Endothelial cell of umbilical vein (primary cell): ENCODE results near the gene ADAMTSL2. TPM values are rescaled to one million over a fixed set of nuclear protein-coding genes. Genes with fewer than 3 reads are reported as not detected.

Experiments used
- BruUV-seq: library from RNA; stranded (reverse); fragments of 400-500 nt; replicated peaks from 2 replicates; lab custom pipeline; 2021; lab: Mats Ljungman, UMichigan
- CTCF ChIA-PET: fragments of 300-600, 350-600 bp; sonication (Branson Sonifier 250); formaldehyde crosslinking; loops from one replicate; lab custom pipeline; 2021; ENCODE audit warnings: antibody characterized with exemption, inconsistent platforms; lab: Charles Lee
- POLR2A ChIA-PET: fragments of 300-600, 350-600 bp; sonication (Branson Sonifier 250); formaldehyde crosslinking; loops from one replicate; lab custom pipeline; 2021; ENCODE audit warnings: antibody characterized with exemption, inconsistent platforms; lab: Charles Lee
- DNase-seq: peaks from one replicate; pipeline ENCODE4 v3.0.0-alpha.2; 2011; ENCODE audit warnings: low read depth, low spot score
- FAIRE-seq: peaks from 2 replicates; lab custom pipeline; 2011; peaks lifted over from hg19 to GRCh38; lab: Jason Lieb, UNC
- H2AFZ ChIP-seq: 2 replicates; pipeline ENCODE4 v1.6.0; 2012; ENCODE audit warnings: low read depth, low read length, control low read depth, inconsistent platforms
- H3K27ac ChIP-seq: 2 replicates; pipeline ENCODE4 v1.5.1; 2011; ENCODE audit warnings: low read depth, mild to moderate bottlenecking, control low read depth, low read length, moderate library complexity; ENCODE audit not compliant: insufficient read depth
- H3K27me3 ChIP-seq, 2 experiments: 2 replicates each; pipeline versions ENCODE4 v1.6.0 to v1.6.1; 2011; ENCODE audit warnings: low read length in 2 of 2, mixed read lengths in 1 of 2; ENCODE audit not compliant: control insufficient read depth in 2 of 2, insufficient read depth in 2 of 2
- H3K36me3 ChIP-seq, 2 experiments: 2 replicates in 1 of 2; 3 replicates in 1 of 2; pipeline ENCODE4 v1.5.1; 2011; ENCODE audit warnings: low read length in 2 of 2, mild to moderate bottlenecking in 1 of 2, moderate library complexity in 1 of 2; ENCODE audit not compliant: control insufficient read depth in 2 of 2, insufficient read depth in 2 of 2; ENCODE audit errors: extremely low read depth in 1 of 2
- H3K4me1 ChIP-seq: 3 replicates; pipeline ENCODE4 v1.5.1; 2011; ENCODE audit warnings: mild to moderate bottlenecking, low read length; ENCODE audit not compliant: control insufficient read depth, insufficient read depth; ENCODE audit errors: extremely low read depth
- H3K4me2 ChIP-seq: 2 replicates; pipeline ENCODE4 v1.6.1; 2011; ENCODE audit warnings: low read length, control low read depth, mixed read lengths; ENCODE audit not compliant: insufficient read depth
- H3K4me3 ChIP-seq, 3 experiments: fragments of 200-600 bp in 1 of 3; sonication (generic), shearing (Covaris generic) in 1 of 3; replicated peaks in 1 of 3; 2 replicates each; pipeline ENCODE4 v1.5.1; 2011 to 2016; ENCODE audit warnings: control low read depth in 3 of 3, low read length in 3 of 3, mild to moderate bottlenecking in 2 of 3, inconsistent platforms in 1 of 3, low read depth in 1 of 3, moderate library complexity in 1 of 3; ENCODE audit not compliant: insufficient read depth in 1 of 3
- H3K79me2 ChIP-seq: 2 replicates; pipeline ENCODE4 v1.6.0; 2012; ENCODE audit warnings: low read length, inconsistent platforms; ENCODE audit not compliant: control insufficient read depth, insufficient read depth
- H3K9ac ChIP-seq: replicated peaks from 2 replicates; pipeline ENCODE3; 2011; ENCODE audit warnings: low read length, control low read depth; ENCODE audit not compliant: insufficient read depth; ENCODE audit errors: extremely low read depth
- H3K9me1 ChIP-seq: replicated peaks from 3 replicates; pipeline ENCODE4 v1.6.0; 2011; ENCODE audit warnings: mild to moderate bottlenecking, low read length; ENCODE audit not compliant: control insufficient read depth, insufficient read depth; ENCODE audit errors: extremely low read depth
- H3K9me3 ChIP-seq: replicated peaks from 2 replicates; pipeline ENCODE4 v1.5.1; 2012; ENCODE audit warnings: low read length, inconsistent platforms; ENCODE audit not compliant: control insufficient read depth, insufficient read depth
- H4K20me1 ChIP-seq: replicated peaks from 2 replicates; pipeline ENCODE3; 2011; ENCODE audit warnings: mild to moderate bottlenecking, low read length; ENCODE audit not compliant: control insufficient read depth, insufficient read depth; ENCODE audit errors: extremely low read depth
- CTCF ChIP-seq, 2 donors: IDR thresholded peaks; 1 replicate in 1 of 2; 2 replicates in 1 of 2; pipeline ENCODE4 v1.5.1; 2011; ENCODE audit warnings: low read length in 2 of 2, mild to moderate bottlenecking in 2 of 2, moderate library complexity in 2 of 2, control low read depth in 1 of 2, inconsistent platforms in 1 of 2, low read depth in 1 of 2; ENCODE audit not compliant: insufficient read depth in 1 of 2; ENCODE audit errors: extremely low read depth in 1 of 2
- EZH2 ChIP-seq: IDR thresholded peaks from 2 replicates; pipeline ENCODE4 v1.6.1; 2012; ENCODE audit warnings: borderline replicate concordance, low read depth, mild to moderate bottlenecking, moderate library complexity, low read length, inconsistent platforms; ENCODE audit not compliant: severe bottlenecking
- FOS ChIP-seq: IDR thresholded peaks from 2 replicates; pipeline ENCODE4 v1.6.1; 2011; ENCODE audit warnings: mild to moderate bottlenecking, low read length, moderate library complexity, borderline replicate concordance; ENCODE audit not compliant: insufficient read depth
- GATA2 ChIP-seq: IDR thresholded peaks from 2 replicates; pipeline ENCODE4 v1.7.0; 2011; ENCODE audit warnings: low read depth, mild to moderate bottlenecking, moderate library complexity, mixed read lengths, low read length; ENCODE audit not compliant: insufficient read length, insufficient read depth
- JUN ChIP-seq: IDR thresholded peaks from 2 replicates; pipeline ENCODE4 v1.6.1; 2011; ENCODE audit warnings: borderline replicate concordance, low read depth; ENCODE audit not compliant: insufficient read length, insufficient read depth
- MYC ChIP-seq: IDR thresholded peaks from one replicate; pipeline ENCODE4 v1.6.1; 2011; ENCODE audit warnings: mild to moderate bottlenecking, low read depth, low read length
- POLR2A ChIP-seq: IDR thresholded peaks from 2 replicates; pipeline ENCODE4 v1.6.1; 2012; ENCODE audit warnings: low read depth, mild to moderate bottlenecking, control low read depth, low read length
- POLR2AphosphoS5 ChIP-seq: IDR thresholded peaks from 2 replicates; pipeline ENCODE4 v1.6.1; 2012; ENCODE audit warnings: low read depth, mild to moderate bottlenecking, control low read depth, low read length, moderate library complexity; ENCODE audit not compliant: insufficient read depth
- dilution Hi-C: fragments of 300-500 bp; cut with MboI; formaldehyde crosslinking; loops from one replicate; pipeline ENCODE4 v1.15.0; 2019; ENCODE audit warnings: low sequenced_read_pairs; ENCODE audit not compliant: extremely low pct_ligation_motif_present
- intact Hi-C: fragments of 100-400 bp; cut with micrococcal nuclease; formaldehyde crosslinking; loops from one replicate; pipeline ENCODE4 v1.10.0; 2022
- polyA plus RNA-seq, 4 experiments: library from polyadenylated mRNA; depleted of rRNA in 3 of 4; stranded (reverse) in 3 of 4; unstranded in 1 of 4; fragments of >200 nt; gene quantifications; 2 replicates each; pipeline versions ENCODE4 v1.2.1 to v1.2.3, GENCODE V29; 2011 to 2012; ENCODE audit warnings: missing spikeins in 1 of 4
- total RNA-seq: library from RNA; stranded (reverse); gene quantifications from 2 replicates; pipeline ENCODE4 v1.2.3, GENCODE V29; 2021
- TF ChIP-seq, protein P1 (sequence below): IDR thresholded peaks from 2 replicates; pipeline ENCODE4 v1.6.1; 2011; ENCODE audit not compliant: insufficient read depth, insufficient read length

ADAMTSL2 gene
- total and polyA plus RNA-seq, 2 donors (not counting 3 experiments of a cell fraction or from before 2014, with no cell fraction given) = not detected

DNA sequence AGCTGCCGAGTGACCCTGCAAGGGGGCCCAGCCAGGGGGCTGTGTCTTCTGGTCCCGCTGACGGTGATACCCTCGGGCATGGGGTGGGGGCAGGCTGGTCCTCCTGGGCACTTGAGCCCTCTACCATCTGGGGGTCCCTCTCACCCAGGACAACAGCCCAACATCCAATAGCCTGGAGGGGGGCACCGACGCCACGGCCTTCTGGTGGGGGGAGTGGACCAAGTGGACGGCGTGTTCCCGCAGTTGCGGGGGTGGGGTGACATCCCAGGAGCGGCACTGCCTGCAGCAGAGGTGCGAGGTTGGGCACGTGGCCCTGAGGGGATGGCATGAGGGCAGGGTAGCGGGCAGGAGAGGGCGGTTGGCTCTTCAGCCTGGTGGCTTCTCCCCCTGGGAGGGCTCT, 2.8 kb downstream of the ADAMTSL2 start:
- no TSS peak for BruUV-seq
- dilution Hi-C loops = no loop called here
- H3K4me1 ChIP-seq = no peaks in the 10 kb centered on the region

More for the DNA sequence above, 2.8 kb downstream of the ADAMTSL2 start:
- ChIA-PET POLR2A (no interaction called here), CTCF (no interaction called here)
- Histone ChIP-seq H4K20me1 (no peaks in the 10 kb centered on the region), H2AFZ (no peak overlapping the region), H3K9me1 (no peaks in the 10 kb centered on the region), H3K9ac (no peak overlapping the region), H3K79me2 (no peaks in the 10 kb centered on the region), H3K36me3 (no peaks in the 10 kb centered on the region), H3K27ac (no peak overlapping the region), H3K4me3 (no peak overlapping the region), H3K4me2 (no peak overlapping the region), H3K9me3 (no peaks in the 10 kb centered on the region), H3K27me3 (peaks cover 12 to 15% of the 10 kb centered on the region in 2 experiments)
- no peak for FAIRE-seq
- intact Hi-C loops = no loop called here
- TF ChIP-seq CTCF (IDR thresholded peaks at IDR 0.05; ENCODE audit: extremely low read depth in 1 of 2, insufficient read depth in 1 of 2, low read depth in 1 of 2, low read length in 2 of 2) = no peak
- no peak for TF ChIP-seq GATA2
- TF ChIP-seq EZH2 = no peak
- TF ChIP-seq, protein P1, sequence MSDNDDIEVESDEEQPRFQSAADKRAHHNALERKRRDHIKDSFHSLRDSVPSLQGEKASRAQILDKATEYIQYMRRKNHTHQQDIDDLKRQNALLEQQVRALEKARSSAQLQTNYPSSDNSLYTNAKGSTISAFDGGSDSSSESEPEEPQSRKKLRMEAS = no peak
- no peak for TF ChIP-seq MYC
- no peak for TF ChIP-seq POLR2A
- TF ChIP-seq FOS = no peak
- TF ChIP-seq JUN = no peak
- no peak for TF ChIP-seq POLR2AphosphoS5
- DNase-seq = no peak
